IMR-90 (cell line): Measurements from ENCODE around the gene C22orf15. TPM values are rescaled to one million over a fixed set of nuclear protein-coding genes. Genes with fewer than 3 reads are reported as not detected.

ENCODE experiments used
- ATAC-seq: fragments of 200-7000 bp; cut with Tn5 transposase; 2 replicates; pipeline ENCODE4 v1.9.1; 2020; ENCODE audit warnings: low read depth, mild to moderate bottlenecking, moderate library complexity
- BruUV-seq: library from RNA; stranded (reverse); fragments of 400-500 nt; replicated peaks from 2 replicates; lab custom pipeline; 2021; lab: Mats Ljungman, UMichigan
- CTCF ChIA-PET: fragments of 300-600 bp; formaldehyde crosslinking; extraction: SDS; loops from one replicate; lab custom pipeline; 2021; ENCODE audit warnings: antibody characterized with exemption; lab: Yijun Ruan, JAX
- POLR2A ChIA-PET: fragments of 300-600 bp; sonication (Branson Sonifier 250); formaldehyde crosslinking; loops from one replicate; lab custom pipeline; 2022; ENCODE audit warnings: antibody characterized with exemption; ENCODE audit not compliant: unreplicated experiment; lab: Charles Lee
- DNase-seq: peaks from one replicate; pipeline ENCODE4 v3.0.0; 2013
- H2AFZ ChIP-seq: replicated peaks from 2 replicates; pipeline ENCODE3; 2013; ENCODE audit warnings: low read length, mild to moderate bottlenecking; ENCODE audit not compliant: poor library complexity
- H2AK5ac ChIP-seq: 2 replicates; pipeline ENCODE4 v1.6.1; 2013; ENCODE audit warnings: low read depth, low read length, inconsistent platforms
- H2AK9ac ChIP-seq: replicated peaks from 2 replicates; pipeline ENCODE3; 2013; ENCODE audit warnings: mild to moderate bottlenecking, low read depth, low read length, moderate library complexity; ENCODE audit not compliant: poor library complexity
- H2BK120ac ChIP-seq: 2 replicates; pipeline ENCODE4 v1.6.1; 2013; ENCODE audit warnings: low read depth, low read length, inconsistent platforms
- H2BK15ac ChIP-seq: 3 replicates; pipeline ENCODE4 v1.6.1; 2013; ENCODE audit warnings: low read depth, low read length, inconsistent platforms
- H2BK20ac ChIP-seq: 2 replicates; pipeline ENCODE4 v1.6.1; 2013; ENCODE audit warnings: low read depth, mild to moderate bottlenecking, inconsistent platforms, low read length, moderate library complexity
- H2BK5ac ChIP-seq: 2 replicates; pipeline ENCODE4 v1.6.1; 2013; ENCODE audit warnings: mild to moderate bottlenecking, low read depth, low read length, inconsistent platforms; ENCODE audit not compliant: poor library complexity, severe bottlenecking
- H3K14ac ChIP-seq: replicated peaks from 2 replicates; pipeline ENCODE4 v1.6.1; 2013; ENCODE audit warnings: low read depth, low read length, inconsistent platforms
- H3K18ac ChIP-seq: 2 replicates; pipeline ENCODE4 v1.6.1; 2013; ENCODE audit warnings: low read depth, low read length, control low read depth
- H3K23ac ChIP-seq: 2 replicates; pipeline ENCODE4 v1.6.1; 2013; ENCODE audit warnings: low read depth, low read length, inconsistent platforms
- H3K27ac ChIP-seq: 2 replicates; pipeline ENCODE4 v1.5.1; 2013; ENCODE audit warnings: mild to moderate bottlenecking, control low read depth, low read length; ENCODE audit not compliant: insufficient read depth
- H3K27me3 ChIP-seq: 2 replicates; pipeline ENCODE4 v1.6.1; 2013; ENCODE audit warnings: low read length; ENCODE audit not compliant: control insufficient read depth, insufficient read depth
- H3K36me3 ChIP-seq: 2 replicates; pipeline ENCODE4 v1.6.1; 2013; ENCODE audit warnings: low read length, mixed read lengths; ENCODE audit not compliant: control insufficient read depth, insufficient read depth
- H3K4ac ChIP-seq: 2 replicates; pipeline ENCODE4 v1.6.1; 2013; ENCODE audit warnings: low read depth, low read length, inconsistent platforms
- H3K4me1 ChIP-seq: 2 replicates; pipeline ENCODE4 v1.6.1; 2013; ENCODE audit warnings: low read length, mixed read lengths; ENCODE audit not compliant: control insufficient read depth, insufficient read depth
- H3K4me2 ChIP-seq: 2 replicates; pipeline ENCODE4 v1.6.1; 2013; ENCODE audit warnings: low read depth, mild to moderate bottlenecking, control low read depth, low read length, moderate library complexity
- H3K4me3 ChIP-seq: 2 replicates; pipeline ENCODE4 v1.5.1; 2013; ENCODE audit warnings: low read depth, mild to moderate bottlenecking, control low read depth, low read length, moderate library complexity; ENCODE audit not compliant: insufficient read depth
- H3K56ac ChIP-seq: 2 replicates; pipeline ENCODE4 v1.6.1; 2013; ENCODE audit warnings: low read length, inconsistent platforms; ENCODE audit not compliant: insufficient read depth; ENCODE audit errors: extremely low read depth
- H3K79me1 ChIP-seq, 2 experiments: 2 replicates each; pipeline ENCODE4 v1.6.1; 2013; ENCODE audit warnings: low read length in 2 of 2, inconsistent platforms in 1 of 2, low read depth in 1 of 2
- H3K9ac ChIP-seq: 2 replicates; pipeline ENCODE4 v1.6.1; 2013; ENCODE audit warnings: low read depth, low read length, control low read depth
- H3K9me1 ChIP-seq: 2 replicates; pipeline ENCODE4 v1.6.1; 2013; ENCODE audit warnings: low read length, inconsistent platforms; ENCODE audit not compliant: insufficient read depth
- H3K9me3 ChIP-seq: 2 replicates; pipeline ENCODE4 v1.6.1; 2013; ENCODE audit warnings: low read length; ENCODE audit not compliant: control insufficient read depth, insufficient read depth
- H4K20me1 ChIP-seq: 2 replicates; pipeline ENCODE4 v1.6.1; 2013; ENCODE audit warnings: low read length, inconsistent platforms; ENCODE audit not compliant: insufficient read depth
- H4K5ac ChIP-seq: 2 replicates; pipeline ENCODE4 v1.6.1; 2013; ENCODE audit warnings: mild to moderate bottlenecking, low read depth, low read length, control low read depth
- H4K8ac ChIP-seq, 2 experiments: 2 replicates each; pipeline ENCODE4 v1.6.1; 2013; ENCODE audit warnings: low read depth in 2 of 2, low read length in 2 of 2, control low read depth in 1 of 2, inconsistent platforms in 1 of 2
- H4K91ac ChIP-seq: 2 replicates; pipeline ENCODE4 v1.6.1; 2013; ENCODE audit warnings: low read depth, low read length, inconsistent platforms; ENCODE audit not compliant: insufficient read depth
- CEBPB ChIP-seq: IDR thresholded peaks from 2 replicates; pipeline ENCODE4 v1.6.1; 2012; ENCODE audit warnings: low read depth, low read length, improper control_type of control experiment
- CHD1 ChIP-seq: IDR thresholded peaks from 2 replicates; pipeline ENCODE4 v1.6.1; 2012; ENCODE audit warnings: low read depth, low read length, improper control_type of control experiment
- FOS ChIP-seq: fragments of 150-350 bp; IDR thresholded peaks from 2 replicates; pipeline ENCODE4 v1.6.1; 2016; ENCODE audit warnings: low read depth, low read length
- MAZ ChIP-seq: IDR thresholded peaks from 2 replicates; pipeline ENCODE4 v1.6.1; 2012; ENCODE audit warnings: low read depth, mild to moderate bottlenecking, low read length, improper control_type of control experiment, moderate library complexity, borderline replicate concordance
- MXI1 ChIP-seq: IDR thresholded peaks from 2 replicates; pipeline ENCODE4 v1.6.1; 2012; ENCODE audit warnings: low read depth, mild to moderate bottlenecking, low read length, moderate library complexity, borderline replicate concordance
- NFE2L2 ChIP-seq: fragments of 150-350 bp; IDR thresholded peaks from 2 replicates; pipeline ENCODE4 v1.6.1; 2016; ENCODE audit warnings: low read depth, mild to moderate bottlenecking, low read length
- POLR2A ChIP-seq: IDR thresholded peaks from 2 replicates; pipeline ENCODE4 v1.6.1; 2012; ENCODE audit warnings: mild to moderate bottlenecking, low read depth, low read length
- RAD21 ChIP-seq: IDR thresholded peaks from 2 replicates; pipeline ENCODE4 v1.6.1; 2012; ENCODE audit warnings: low read length, improper control_type of control experiment
- RCOR1 ChIP-seq: IDR thresholded peaks from 2 replicates; pipeline ENCODE4 v1.6.1; 2012; ENCODE audit warnings: mild to moderate bottlenecking, low read length, improper control_type of control experiment; ENCODE audit not compliant: insufficient replicate concordance
- RFX5 ChIP-seq: IDR thresholded peaks from 2 replicates; pipeline ENCODE4 v1.8.0; 2012; ENCODE audit warnings: low read depth, mild to moderate bottlenecking, low read length, moderate library complexity
- SMC3 ChIP-seq: fragments of 150-350 bp; IDR thresholded peaks from 2 replicates; pipeline ENCODE4 v1.6.1; 2016; ENCODE audit warnings: low read depth, mild to moderate bottlenecking, antibody characterized with exemption, low read length, moderate library complexity
- WGBS, 2 experiments: methylation state at CpG; one replicate each; pipeline versions ENCODE4 v1.1.5 to v1.1.7; 2013; ENCODE audit warnings: missing lambda C conversion rate in 2 of 2; ENCODE audit not compliant: insufficient read length in 1 of 2; ENCODE audit errors: extremely low coverage in 2 of 2; 5-methylcytosine and 5-hydroxymethylcytosine counted together
- dilution Hi-C: fragments of 300-500 bp; cut with HindIII; formaldehyde crosslinking; loops from one replicate; pipeline ENCODE4 v1.14.3; 2018; ENCODE audit warnings: low sequenced_read_pairs; ENCODE audit not compliant: unreplicated experiment
- in situ Hi-C: fragments of 300-500 bp; cut with MboI; formaldehyde crosslinking; loops from 3 replicates; pipeline ENCODE4 v1.14.3; 2019; ENCODE audit warnings: low sequenced_read_pairs, inconsistent platforms, mixed read lengths
- intact Hi-C: fragments of 100-400 bp; cut with micrococcal nuclease; formaldehyde crosslinking; loops from 2 replicates; pipeline ENCODE4 v1.10.0; 2022
- polyA plus RNA-seq, 3 experiments: library from polyadenylated mRNA; depleted of rRNA; stranded (reverse); fragments of >200 nt; gene quantifications; 2 replicates each; pipeline ENCODE4 v1.2.3, GENCODE V29; 2012; ENCODE audit warnings: low replicate concordance in 1 of 3
- total RNA-seq: library from RNA; depleted of rRNA; stranded (reverse); fragments of >200 nt; gene quantifications from 2 replicates; pipeline ENCODE4 v1.2.3, GENCODE V29; 2012
- TF ChIP-seq, protein P1 (sequence below): fragments of 150-350 bp; IDR thresholded peaks from 2 replicates; pipeline ENCODE4 v1.6.1; 2017; ENCODE audit warnings: mild to moderate bottlenecking, antibody characterized with exemption, low read length, low read depth
- TF ChIP-seq, protein P2 (sequence below): conservative IDR thresholded peaks from 2 replicates; pipeline ENCODE4 v1.5.1; 2012; ENCODE audit warnings: mild to moderate bottlenecking, low read depth, low read length, improper control_type of control experiment
- TF ChIP-seq, protein P3 (sequence below): fragments of 150-350 bp; IDR thresholded peaks from 2 replicates; pipeline ENCODE4 v1.6.1; 2016; ENCODE audit warnings: low read depth, mild to moderate bottlenecking, low read length, moderate library complexity, borderline replicate concordance

Gene C22orf15
- total and polyA plus RNA-seq, 2 of the 4 experiments (the other 2 are of a cell fraction): 2.3 to 3.1 TPM

DNA sequence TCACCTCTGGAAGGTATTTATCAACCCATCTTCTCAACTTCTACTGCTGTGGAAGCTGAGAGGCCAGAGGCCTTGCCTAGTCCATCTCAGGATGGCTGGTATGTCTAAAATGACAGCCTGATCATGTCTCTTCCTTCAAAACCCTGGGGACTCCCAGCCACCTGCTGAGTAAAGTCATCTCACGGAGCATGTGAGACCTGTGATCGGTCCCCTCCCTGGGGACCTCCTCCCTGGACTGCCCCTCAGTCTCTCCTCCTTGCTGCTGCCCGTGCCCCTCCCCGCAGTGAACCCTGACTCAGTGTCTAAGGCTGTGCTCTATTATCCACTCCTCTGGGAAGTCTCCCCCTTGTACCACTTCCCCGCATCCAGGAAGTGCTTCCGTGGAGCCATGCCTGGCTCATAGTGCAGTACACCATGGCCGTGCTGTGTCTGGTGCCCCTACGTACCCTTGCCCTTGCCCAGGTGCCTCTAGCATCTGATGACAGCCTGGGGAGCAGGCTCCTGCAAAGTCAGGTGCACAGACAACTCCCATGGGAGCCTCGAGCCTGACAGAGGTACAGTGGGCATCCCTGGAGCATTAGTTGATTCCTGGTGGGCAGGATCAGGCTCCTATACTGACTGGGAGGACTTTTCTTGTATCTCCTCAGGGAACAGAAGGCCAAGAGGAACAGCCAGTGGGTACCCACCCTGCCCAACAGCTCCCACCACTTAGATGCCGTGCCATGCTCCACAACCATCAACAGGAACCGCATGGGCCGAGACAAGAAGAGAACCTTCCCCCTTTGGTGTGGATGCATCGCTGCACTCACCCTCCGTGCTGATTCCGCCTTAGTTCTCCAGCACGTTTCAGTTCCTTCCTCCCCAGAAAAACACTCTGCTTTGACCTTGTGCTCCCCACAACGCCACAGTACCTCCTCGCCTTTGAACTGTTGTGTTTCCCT lies 37.8 kb downstream of the C22orf15 start:
- no peak overlapping the region for H2BK5ac ChIP-seq
- H4K91ac ChIP-seq: no peak overlapping the region
- H3K14ac ChIP-seq: no peak overlapping the region
- no peaks in the 10 kb centered on the region for H3K27me3 ChIP-seq
- H2AK9ac ChIP-seq: peak overlapping the region; percentile 55
- H3K9me3 ChIP-seq: no peaks in the 10 kb centered on the region
- H3K4me3 ChIP-seq: no peak overlapping the region
- H2AK5ac ChIP-seq: no peak overlapping the region
- 99% methylated on average over 16 of the region's 18 CpGs; no CpG with 5 or more reads in 1 of the 2 experiments for WGBS, 2 experiments
- in situ Hi-C loops (no loop called here), dilution Hi-C loops (no loop called here), intact Hi-C loops (no loop called here)
- no peaks in the 10 kb centered on the region for H3K4me1 ChIP-seq
- no peak overlapping the region for H4K8ac ChIP-seq
- peaks cover 0 to 25% of the 10 kb centered on the region in 2 experiments; a peak in 3 of 4 replicates for H3K79me1 ChIP-seq
- ChIA-PET POLR2A (no interaction called here), CTCF (no interaction called here)
- TF ChIP-seq NFE2L2 (no peak), POLR2A (no peak), FOS (no peak), MXI1 (no peak), CHD1 (no peak), SMC3 (no peak), RFX5 (no peak), RAD21 (no peak), RCOR1 (no peak), CEBPB (no peak), MAZ (no peak)
- TF ChIP-seq, protein P1, sequence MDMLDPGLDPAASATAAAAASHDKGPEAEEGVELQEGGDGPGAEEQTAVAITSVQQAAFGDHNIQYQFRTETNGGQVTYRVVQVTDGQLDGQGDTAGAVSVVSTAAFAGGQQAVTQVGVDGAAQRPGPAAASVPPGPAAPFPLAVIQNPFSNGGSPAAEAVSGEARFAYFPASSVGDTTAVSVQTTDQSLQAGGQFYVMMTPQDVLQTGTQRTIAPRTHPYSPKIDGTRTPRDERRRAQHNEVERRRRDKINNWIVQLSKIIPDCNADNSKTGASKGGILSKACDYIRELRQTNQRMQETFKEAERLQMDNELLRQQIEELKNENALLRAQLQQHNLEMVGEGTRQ: no peak
- TF ChIP-seq, protein P2, sequence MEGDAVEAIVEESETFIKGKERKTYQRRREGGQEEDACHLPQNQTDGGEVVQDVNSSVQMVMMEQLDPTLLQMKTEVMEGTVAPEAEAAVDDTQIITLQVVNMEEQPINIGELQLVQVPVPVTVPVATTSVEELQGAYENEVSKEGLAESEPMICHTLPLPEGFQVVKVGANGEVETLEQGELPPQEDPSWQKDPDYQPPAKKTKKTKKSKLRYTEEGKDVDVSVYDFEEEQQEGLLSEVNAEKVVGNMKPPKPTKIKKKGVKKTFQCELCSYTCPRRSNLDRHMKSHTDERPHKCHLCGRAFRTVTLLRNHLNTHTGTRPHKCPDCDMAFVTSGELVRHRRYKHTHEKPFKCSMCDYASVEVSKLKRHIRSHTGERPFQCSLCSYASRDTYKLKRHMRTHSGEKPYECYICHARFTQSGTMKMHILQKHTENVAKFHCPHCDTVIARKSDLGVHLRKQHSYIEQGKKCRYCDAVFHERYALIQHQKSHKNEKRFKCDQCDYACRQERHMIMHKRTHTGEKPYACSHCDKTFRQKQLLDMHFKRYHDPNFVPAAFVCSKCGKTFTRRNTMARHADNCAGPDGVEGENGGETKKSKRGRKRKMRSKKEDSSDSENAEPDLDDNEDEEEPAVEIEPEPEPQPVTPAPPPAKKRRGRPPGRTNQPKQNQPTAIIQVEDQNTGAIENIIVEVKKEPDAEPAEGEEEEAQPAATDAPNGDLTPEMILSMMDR: no peak
- TF ChIP-seq, protein P3, sequence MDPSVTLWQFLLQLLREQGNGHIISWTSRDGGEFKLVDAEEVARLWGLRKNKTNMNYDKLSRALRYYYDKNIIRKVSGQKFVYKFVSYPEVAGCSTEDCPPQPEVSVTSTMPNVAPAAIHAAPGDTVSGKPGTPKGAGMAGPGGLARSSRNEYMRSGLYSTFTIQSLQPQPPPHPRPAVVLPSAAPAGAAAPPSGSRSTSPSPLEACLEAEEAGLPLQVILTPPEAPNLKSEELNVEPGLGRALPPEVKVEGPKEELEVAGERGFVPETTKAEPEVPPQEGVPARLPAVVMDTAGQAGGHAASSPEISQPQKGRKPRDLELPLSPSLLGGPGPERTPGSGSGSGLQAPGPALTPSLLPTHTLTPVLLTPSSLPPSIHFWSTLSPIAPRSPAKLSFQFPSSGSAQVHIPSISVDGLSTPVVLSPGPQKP: no peak
- ATAC-seq: no peak
- H4K5ac ChIP-seq: no peak overlapping the region
- peaks cover 70% of the 10 kb centered on the region for H3K36me3 ChIP-seq
- no peak overlapping the region for H3K9ac ChIP-seq
- H3K23ac ChIP-seq: no peak overlapping the region
- no peaks in the 10 kb centered on the region; the same call in 1 of the 2 replicates for H4K20me1 ChIP-seq
- H3K9me1 ChIP-seq: no peaks in the 10 kb centered on the region
- H2BK20ac ChIP-seq: no peak overlapping the region
- H2BK15ac ChIP-seq: no peak overlapping the region
- H3K4ac ChIP-seq: no peak overlapping the region
- H3K27ac ChIP-seq: no peak overlapping the region
- BruUV-seq: no TSS peak
- H2BK120ac ChIP-seq: no peak overlapping the region
- H3K56ac ChIP-seq: no peak overlapping the region
- no peak overlapping the region for H2AFZ ChIP-seq
- no peak overlapping the region for H3K18ac ChIP-seq
- DNase-seq: no peak
- no peak overlapping the region for H3K4me2 ChIP-seq
